ENCODE measurements around the gene BASP1. TPM values are rescaled to one million over a fixed set of nuclear protein-coding genes. Genes with fewer than 3 reads are reported as not detected.

BASP1 gene
- total and polyA plus RNA-seq, 10 of the 15 experiments (the other 5 are each of a cell fraction or from before 2014, with no cell fraction given), result 27.3 to 190 (median 102) TPM

DNA sequence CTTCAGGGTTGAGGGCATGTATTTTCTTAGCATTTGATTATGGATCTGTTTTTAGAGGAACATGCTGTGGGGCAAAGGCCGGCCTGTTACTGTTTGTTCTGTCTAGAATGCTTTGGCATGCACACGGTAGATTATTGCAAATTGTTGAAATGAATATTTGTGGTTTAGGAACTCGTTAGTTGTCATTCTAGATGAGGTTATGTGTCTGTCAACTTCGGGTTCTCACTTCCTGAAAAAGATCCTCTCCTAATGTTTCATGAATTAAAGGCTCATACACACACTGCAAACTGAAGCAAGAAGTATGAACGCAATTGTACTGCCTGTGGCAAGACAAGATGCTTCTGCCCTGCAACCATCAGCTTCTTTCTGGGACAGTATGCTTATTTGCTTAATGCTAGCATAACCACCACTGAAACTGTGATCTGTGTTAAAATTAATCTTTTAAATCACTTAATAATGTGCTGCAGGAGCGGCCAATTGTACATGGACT is 99.6 kb downstream of the BASP1 start (continued):
- TF ChIP-seq, protein P1, sequence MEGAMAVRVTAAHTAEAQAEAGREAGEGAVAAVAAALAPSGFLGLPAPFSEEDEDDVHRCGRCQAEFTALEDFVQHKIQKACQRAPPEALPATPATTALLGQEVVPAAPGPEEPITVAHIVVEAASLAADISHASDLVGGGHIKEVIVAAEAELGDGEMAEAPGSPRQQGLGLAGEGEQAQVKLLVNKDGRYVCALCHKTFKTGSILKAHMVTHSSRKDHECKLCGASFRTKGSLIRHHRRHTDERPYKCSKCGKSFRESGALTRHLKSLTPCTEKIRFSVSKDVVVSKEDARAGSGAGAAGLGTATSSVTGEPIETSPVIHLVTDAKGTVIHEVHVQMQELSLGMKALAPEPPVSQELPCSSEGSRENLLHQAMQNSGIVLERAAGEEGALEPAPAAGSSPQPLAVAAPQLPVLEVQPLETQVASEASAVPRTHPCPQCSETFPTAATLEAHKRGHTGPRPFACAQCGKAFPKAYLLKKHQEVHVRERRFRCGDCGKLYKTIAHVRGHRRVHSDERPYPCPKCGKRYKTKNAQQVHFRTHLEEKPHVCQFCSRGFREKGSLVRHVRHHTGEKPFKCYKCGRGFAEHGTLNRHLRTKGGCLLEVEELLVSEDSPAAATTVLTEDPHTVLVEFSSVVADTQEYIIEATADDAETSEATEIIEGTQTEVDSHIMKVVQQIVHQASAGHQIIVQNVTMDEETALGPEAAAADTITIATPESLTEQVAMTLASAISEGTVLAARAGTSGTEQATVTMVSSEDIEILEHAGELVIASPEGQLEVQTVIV (IDR thresholded peaks at IDR 0.05; ENCODE audit: borderline replicate concordance, partially characterized antibody), result no peak
- TF ChIP-seq, protein P2, sequence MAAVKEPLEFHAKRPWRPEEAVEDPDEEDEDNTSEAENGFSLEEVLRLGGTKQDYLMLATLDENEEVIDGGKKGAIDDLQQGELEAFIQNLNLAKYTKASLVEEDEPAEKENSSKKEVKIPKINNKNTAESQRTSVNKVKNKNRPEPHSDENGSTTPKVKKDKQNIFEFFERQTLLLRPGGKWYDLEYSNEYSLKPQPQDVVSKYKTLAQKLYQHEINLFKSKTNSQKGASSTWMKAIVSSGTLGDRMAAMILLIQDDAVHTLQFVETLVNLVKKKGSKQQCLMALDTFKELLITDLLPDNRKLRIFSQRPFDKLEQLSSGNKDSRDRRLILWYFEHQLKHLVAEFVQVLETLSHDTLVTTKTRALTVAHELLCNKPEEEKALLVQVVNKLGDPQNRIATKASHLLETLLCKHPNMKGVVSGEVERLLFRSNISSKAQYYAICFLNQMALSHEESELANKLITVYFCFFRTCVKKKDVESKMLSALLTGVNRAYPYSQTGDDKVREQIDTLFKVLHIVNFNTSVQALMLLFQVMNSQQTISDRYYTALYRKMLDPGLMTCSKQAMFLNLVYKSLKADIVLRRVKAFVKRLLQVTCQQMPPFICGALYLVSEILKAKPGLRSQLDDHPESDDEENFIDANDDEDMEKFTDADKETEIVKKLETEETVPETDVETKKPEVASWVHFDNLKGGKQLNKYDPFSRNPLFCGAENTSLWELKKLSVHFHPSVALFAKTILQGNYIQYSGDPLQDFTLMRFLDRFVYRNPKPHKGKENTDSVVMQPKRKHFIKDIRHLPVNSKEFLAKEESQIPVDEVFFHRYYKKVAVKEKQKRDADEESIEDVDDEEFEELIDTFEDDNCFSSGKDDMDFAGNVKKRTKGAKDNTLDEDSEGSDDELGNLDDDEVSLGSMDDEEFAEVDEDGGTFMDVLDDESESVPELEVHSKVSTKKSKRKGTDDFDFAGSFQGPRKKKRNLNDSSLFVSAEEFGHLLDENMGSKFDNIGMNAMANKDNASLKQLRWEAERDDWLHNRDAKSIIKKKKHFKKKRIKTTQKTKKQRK (IDR thresholded peaks at IDR 0.05; ENCODE audit: low read depth, low read length), result no peak
- no peak for TF ChIP-seq KAT2A (conservative IDR thresholded peaks at IDR 0.05; ENCODE audit: control insufficient read depth, low read depth, low read length)
- no peak for TF ChIP-seq POLR2AphosphoS2 (IDR thresholded peaks at IDR 0.05; ENCODE audit: low read depth, low read length)
- peak; percentile 97 for TF ChIP-seq NFIC (IDR thresholded peaks at IDR 0.05; ENCODE audit: low read depth, low read length)
- TF ChIP-seq POLR2A (IDR thresholded peaks at IDR 0.05; ENCODE audit: low read depth, low read length), result no peak
- TF ChIP-seq SUZ12 (IDR thresholded peaks at IDR 0.05; ENCODE audit: unreplicated experiment), result no peak
- no peak for TF ChIP-seq TAF1 (IDR thresholded peaks at IDR 0.05; ENCODE audit: borderline replicate concordance, low read depth, low read length)
- peak; percentile 91 to 95 for TF ChIP-seq IKZF2 (IDR thresholded peaks at IDR 0.05)
- TF ChIP-seq CBX3 (IDR thresholded peaks at IDR 0.05; ENCODE audit: borderline replicate concordance, low read depth), result no peak
- TF ChIP-seq ZBED1 (IDR thresholded peaks at IDR 0.05; ENCODE audit: borderline replicate concordance), result peak; percentile 78; the same call in 1 of the 2 replicates
- TF ChIP-seq POLR2AphosphoS5 (IDR thresholded peaks at IDR 0.05; ENCODE audit: low read length), result 0 out of 2 replicates have a peak, but pooled peaks have one; percentile 32
- peak; percentile 87 for TF ChIP-seq CBFB (IDR thresholded peaks at IDR 0.05; ENCODE audit: low read depth)
- TF ChIP-seq CHD2 (IDR thresholded peaks at IDR 0.05; ENCODE audit: borderline replicate concordance, low read depth, low read length), result peak; percentile 77; the same call in 1 of the 2 replicates
- no peak for TF ChIP-seq SREBF1 (IDR thresholded peaks at IDR 0.05; ENCODE audit: low read length)
- TF ChIP-seq CBX5 (IDR thresholded peaks at IDR 0.05; ENCODE audit: low read depth), result 0 out of 2 replicates have a peak, but pooled peaks have one; percentile 16
- peak in 1 of 2 experiments; percentile 59; a peak in 1 of 4 replicates for TF ChIP-seq SRF (IDR thresholded peaks at IDR 0.05; ENCODE audit: low read depth in 2 of 2, low read length in 2 of 2)
- TF ChIP-seq ZNF207 (IDR thresholded peaks at IDR 0.05; ENCODE audit: borderline replicate concordance), result no peak
- no peak for TF ChIP-seq NR2C1 (IDR thresholded peaks at IDR 0.05)
- TF ChIP-seq TCF7 (IDR thresholded peaks at IDR 0.05; ENCODE audit: borderline replicate concordance), result peak; percentile 68; the same call in 1 of the 2 replicates
- peak; percentile 83; the same call in 2 of the 3 replicates for TF ChIP-seq POU2F2 (IDR thresholded peaks at IDR 0.05; ENCODE audit: borderline replicate concordance, low read depth, low read length)
- no peak for TF ChIP-seq MAX (IDR thresholded peaks at IDR 0.05; ENCODE audit: low read depth, low read length)
- no peak for TF ChIP-seq KLF5 (IDR thresholded peaks at IDR 0.05; ENCODE audit: partially characterized antibody)
- peak; percentile 87 for TF ChIP-seq MEF2A (IDR thresholded peaks at IDR 0.05; ENCODE audit: insufficient read depth, low read depth, low read length)
